Tibial nerve (tissue), 4 donors: ENCODE results near the gene SNRK.

ENCODE experiments used
- CTCF ChIP-seq, 5 experiments: fragments of 200-600 bp in 3 of 5; fragments of 450-650 bp in 2 of 5; sonication (generic) in 3 of 5; IDR thresholded peaks; one replicate each; pipeline ENCODE4 v1.5.1; 2016 to 2019; ENCODE audit warnings: antibody characterized with exemption in 5 of 5, mild to moderate bottlenecking in 3 of 5, moderate library complexity in 2 of 5
- EP300 ChIP-seq, 2 donors: sonication (generic); formaldehyde crosslinking; IDR thresholded peaks; one replicate each; pipeline ENCODE4 v1.6.1; 2017; ENCODE audit warnings: antibody characterized with exemption in 2 of 2, mild to moderate bottlenecking in 1 of 2
- POLR2A ChIP-seq, 2 donors: fragments of 450-650 bp; IDR thresholded peaks; one replicate each; pipeline ENCODE4 v1.6.1; 2017; ENCODE audit warnings: antibody characterized with exemption in 2 of 2, mild to moderate bottlenecking in 2 of 2, moderate library complexity in 2 of 2

- TF ChIP-seq POLR2A (IDR thresholded peaks at IDR 0.05) (no peak), CTCF (IDR thresholded peaks at IDR 0.05) (no peak), EP300 (IDR thresholded peaks at IDR 0.05) (no peak)
Observed at GRCh38 chr3:43371494-43371893, 85.2 kb downstream of the SNRK start.
